IMR-90 (cell line): Measurements from ENCODE around the gene RNF181. TPM values are rescaled to one million over a fixed set of nuclear protein-coding genes. Genes with fewer than 3 reads are reported as not detected.

Experiments
- ATAC-seq: fragments of 200-7000 bp; cut with Tn5 transposase; 2 replicates; pipeline ENCODE4 v1.9.1; 2020; ENCODE audit warnings: low read depth, mild to moderate bottlenecking, moderate library complexity
- BruUV-seq: library from RNA; stranded (reverse); fragments of 400-500 nt; replicated peaks from 2 replicates; lab custom pipeline; 2021; lab: Mats Ljungman, UMichigan
- CTCF ChIA-PET: fragments of 300-600 bp; formaldehyde crosslinking; extraction: SDS; loops from one replicate; lab custom pipeline; 2021; ENCODE audit warnings: antibody characterized with exemption; lab: Yijun Ruan, JAX
- POLR2A ChIA-PET: fragments of 300-600 bp; sonication (Branson Sonifier 250); formaldehyde crosslinking; loops from one replicate; lab custom pipeline; 2022; ENCODE audit warnings: antibody characterized with exemption; ENCODE audit not compliant: unreplicated experiment; lab: Charles Lee
- DNase-seq: peaks from one replicate; pipeline ENCODE4 v3.0.0; 2013
- H2AFZ ChIP-seq: replicated peaks from 2 replicates; pipeline ENCODE3; 2013; ENCODE audit warnings: low read length, mild to moderate bottlenecking; ENCODE audit not compliant: poor library complexity
- H2AK5ac ChIP-seq: 2 replicates; pipeline ENCODE4 v1.6.1; 2013; ENCODE audit warnings: low read depth, low read length, inconsistent platforms
- H2AK9ac ChIP-seq: replicated peaks from 2 replicates; pipeline ENCODE3; 2013; ENCODE audit warnings: mild to moderate bottlenecking, low read depth, low read length, moderate library complexity; ENCODE audit not compliant: poor library complexity
- H2BK120ac ChIP-seq: 2 replicates; pipeline ENCODE4 v1.6.1; 2013; ENCODE audit warnings: low read depth, low read length, inconsistent platforms
- H2BK15ac ChIP-seq: 3 replicates; pipeline ENCODE4 v1.6.1; 2013; ENCODE audit warnings: low read depth, low read length, inconsistent platforms
- H2BK20ac ChIP-seq: 2 replicates; pipeline ENCODE4 v1.6.1; 2013; ENCODE audit warnings: low read depth, mild to moderate bottlenecking, inconsistent platforms, low read length, moderate library complexity
- H2BK5ac ChIP-seq: 2 replicates; pipeline ENCODE4 v1.6.1; 2013; ENCODE audit warnings: mild to moderate bottlenecking, low read depth, low read length, inconsistent platforms; ENCODE audit not compliant: poor library complexity, severe bottlenecking
- H3K14ac ChIP-seq: replicated peaks from 2 replicates; pipeline ENCODE4 v1.6.1; 2013; ENCODE audit warnings: low read depth, low read length, inconsistent platforms
- H3K18ac ChIP-seq: 2 replicates; pipeline ENCODE4 v1.6.1; 2013; ENCODE audit warnings: low read depth, low read length, control low read depth
- H3K23ac ChIP-seq: 2 replicates; pipeline ENCODE4 v1.6.1; 2013; ENCODE audit warnings: low read depth, low read length, inconsistent platforms
- H3K27ac ChIP-seq: 2 replicates; pipeline ENCODE4 v1.5.1; 2013; ENCODE audit warnings: mild to moderate bottlenecking, control low read depth, low read length; ENCODE audit not compliant: insufficient read depth
- H3K27me3 ChIP-seq: 2 replicates; pipeline ENCODE4 v1.6.1; 2013; ENCODE audit warnings: low read length; ENCODE audit not compliant: control insufficient read depth, insufficient read depth
- H3K36me3 ChIP-seq: 2 replicates; pipeline ENCODE4 v1.6.1; 2013; ENCODE audit warnings: low read length, mixed read lengths; ENCODE audit not compliant: control insufficient read depth, insufficient read depth
- H3K4ac ChIP-seq: 2 replicates; pipeline ENCODE4 v1.6.1; 2013; ENCODE audit warnings: low read depth, low read length, inconsistent platforms
- H3K4me1 ChIP-seq: 2 replicates; pipeline ENCODE4 v1.6.1; 2013; ENCODE audit warnings: low read length, mixed read lengths; ENCODE audit not compliant: control insufficient read depth, insufficient read depth
- H3K4me2 ChIP-seq: 2 replicates; pipeline ENCODE4 v1.6.1; 2013; ENCODE audit warnings: low read depth, mild to moderate bottlenecking, control low read depth, low read length, moderate library complexity
- H3K4me3 ChIP-seq: 2 replicates; pipeline ENCODE4 v1.5.1; 2013; ENCODE audit warnings: low read depth, mild to moderate bottlenecking, control low read depth, low read length, moderate library complexity; ENCODE audit not compliant: insufficient read depth
- H3K56ac ChIP-seq: 2 replicates; pipeline ENCODE4 v1.6.1; 2013; ENCODE audit warnings: low read length, inconsistent platforms; ENCODE audit not compliant: insufficient read depth; ENCODE audit errors: extremely low read depth
- H3K79me1 ChIP-seq, 2 experiments: 2 replicates each; pipeline ENCODE4 v1.6.1; 2013; ENCODE audit warnings: low read length in 2 of 2, inconsistent platforms in 1 of 2, low read depth in 1 of 2
- H3K9ac ChIP-seq: 2 replicates; pipeline ENCODE4 v1.6.1; 2013; ENCODE audit warnings: low read depth, low read length, control low read depth
- H3K9me1 ChIP-seq: 2 replicates; pipeline ENCODE4 v1.6.1; 2013; ENCODE audit warnings: low read length, inconsistent platforms; ENCODE audit not compliant: insufficient read depth
- H3K9me3 ChIP-seq: 2 replicates; pipeline ENCODE4 v1.6.1; 2013; ENCODE audit warnings: low read length; ENCODE audit not compliant: control insufficient read depth, insufficient read depth
- H4K20me1 ChIP-seq: 2 replicates; pipeline ENCODE4 v1.6.1; 2013; ENCODE audit warnings: low read length, inconsistent platforms; ENCODE audit not compliant: insufficient read depth
- H4K5ac ChIP-seq: 2 replicates; pipeline ENCODE4 v1.6.1; 2013; ENCODE audit warnings: mild to moderate bottlenecking, low read depth, low read length, control low read depth
- H4K8ac ChIP-seq, 2 experiments: 2 replicates each; pipeline ENCODE4 v1.6.1; 2013; ENCODE audit warnings: low read depth in 2 of 2, low read length in 2 of 2, control low read depth in 1 of 2, inconsistent platforms in 1 of 2
- H4K91ac ChIP-seq: 2 replicates; pipeline ENCODE4 v1.6.1; 2013; ENCODE audit warnings: low read depth, low read length, inconsistent platforms; ENCODE audit not compliant: insufficient read depth
- CEBPB ChIP-seq: IDR thresholded peaks from 2 replicates; pipeline ENCODE4 v1.6.1; 2012; ENCODE audit warnings: low read depth, low read length, improper control_type of control experiment
- FOS ChIP-seq: fragments of 150-350 bp; IDR thresholded peaks from 2 replicates; pipeline ENCODE4 v1.6.1; 2016; ENCODE audit warnings: low read depth, low read length
- WGBS, 2 experiments: methylation state at CpG; one replicate each; pipeline versions ENCODE4 v1.1.5 to v1.1.7; 2013; ENCODE audit warnings: missing lambda C conversion rate in 2 of 2; ENCODE audit not compliant: insufficient read length in 1 of 2; ENCODE audit errors: extremely low coverage in 2 of 2; 5-methylcytosine and 5-hydroxymethylcytosine counted together
- dilution Hi-C: fragments of 300-500 bp; cut with HindIII; formaldehyde crosslinking; loops from one replicate; pipeline ENCODE4 v1.14.3; 2018; ENCODE audit warnings: low sequenced_read_pairs; ENCODE audit not compliant: unreplicated experiment
- in situ Hi-C: fragments of 300-500 bp; cut with MboI; formaldehyde crosslinking; loops from 3 replicates; pipeline ENCODE4 v1.14.3; 2019; ENCODE audit warnings: low sequenced_read_pairs, inconsistent platforms, mixed read lengths
- intact Hi-C: fragments of 100-400 bp; cut with micrococcal nuclease; formaldehyde crosslinking; loops from 2 replicates; pipeline ENCODE4 v1.10.0; 2022
- polyA plus RNA-seq, 3 experiments: library from polyadenylated mRNA; depleted of rRNA; stranded (reverse); fragments of >200 nt; gene quantifications; 2 replicates each; pipeline ENCODE4 v1.2.3, GENCODE V29; 2012; ENCODE audit warnings: low replicate concordance in 1 of 3
- total RNA-seq: library from RNA; depleted of rRNA; stranded (reverse); fragments of >200 nt; gene quantifications from 2 replicates; pipeline ENCODE4 v1.2.3, GENCODE V29; 2012

Gene RNF181
- total and polyA plus RNA-seq, 2 of the 4 experiments (the other 2 are of a cell fraction), result 438 to 498 TPM

DNA sequence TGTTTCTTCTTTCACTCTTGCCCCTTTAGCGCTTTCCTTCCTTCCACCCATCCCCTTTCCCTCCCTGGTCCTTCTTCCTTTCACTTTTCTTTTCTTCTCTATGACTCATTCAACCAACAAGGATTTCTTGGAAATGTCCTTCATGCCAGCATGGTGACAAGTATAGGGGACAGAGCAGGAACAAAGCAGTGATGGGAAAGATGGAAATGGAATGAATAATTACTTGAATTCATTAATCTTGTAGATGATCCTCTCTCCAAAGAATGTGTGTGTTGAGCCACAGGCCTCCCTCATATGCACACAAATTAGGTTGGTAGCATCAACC lies 9.8 kb upstream of the RNF181 start:
- Histone ChIP-seq H3K9me3 (no peaks in the 10 kb centered on the region), H3K4me2 (peak overlapping the region; percentile 74), H3K27me3 (no peaks in the 10 kb centered on the region), H3K27ac (peak overlapping the region; percentile 90), H2BK15ac (peak overlapping the region; percentile 58; the same call in 2 of the 3 replicates), H3K36me3 (no peaks in the 10 kb centered on the region), H3K9me1 (peaks cover 27% of the 10 kb centered on the region), H2AK9ac (peak overlapping the region; percentile 95), H2AK5ac (peak overlapping the region; percentile 98), H2AFZ (peak overlapping the region; percentile 94), H3K23ac (peak overlapping the region; percentile 98; the same call in 1 of the 2 replicates), H2BK5ac (peak overlapping the region; percentile 94), H3K56ac (peak overlapping the region; percentile 54), H3K9ac (no peak overlapping the region; the same call in 1 of the 2 replicates), H3K79me1 (peaks cover 6 to 52% of the 10 kb centered on the region in 2 experiments; a peak in 2 of 4 replicates), H3K4me3 (no peak overlapping the region), H4K91ac (peak overlapping the region; percentile 92), H4K5ac (peak overlapping the region; percentile 81), H4K20me1 (peaks cover 7% of the 10 kb centered on the region; the same call in 1 of the 2 replicates), H2BK120ac (peak overlapping the region; percentile 91), H3K4me1 (peaks cover 31% of the 10 kb centered on the region), H3K4ac (peak overlapping the region; percentile 97), H4K8ac (peak overlapping the region; percentile 42 to 97), H3K14ac (peak overlapping the region; percentile 94; the same call in 1 of the 2 replicates), H3K18ac (peak overlapping the region; percentile 65), H2BK20ac (peak overlapping the region; percentile 89)
- dilution Hi-C loops (no loop called here), intact Hi-C loops (loop anchor here (2.0 kb wide), 1 partner anchor 25 kb away; the partner anchor contains the start of gene GGCX), in situ Hi-C loops (no loop called here)
- no CpG with 5 or more reads among the region's 1 CpG for WGBS, 2 experiments
- ChIA-PET CTCF (no interaction called here), POLR2A (no interaction called here)
- ATAC-seq (0 out of 2 replicates have a peak, but pooled peaks have one; percentile 2), DNase-seq (peak; percentile 63)
- TF ChIP-seq FOS, result peak; percentile 37; the same call in 1 of the 2 replicates
- TF ChIP-seq CEBPB, result no peak
- BruUV-seq, result no TSS peak
